Ovary (tissue), 3 donors: ENCODE data around the gene MAGI1.

Experiments
- CTCF ChIP-seq, 3 donors: fragments of 450-650 bp in 2 of 3; fragments of 200-600 bp in 1 of 3; IDR thresholded peaks; one replicate each; pipeline versions ENCODE4 v1.5.1 to v1.8.0; 2016 to 2022; ENCODE audit warnings: antibody characterized with exemption in 3 of 3, mild to moderate bottlenecking in 1 of 3
- POLR2A ChIP-seq: fragments of 450-650 bp; IDR thresholded peaks from one replicate; pipeline ENCODE4 v1.6.1; 2017; ENCODE audit warnings: antibody characterized with exemption, mild to moderate bottlenecking, moderate library complexity
- donor health status: DM: no; HTN: no; CAD: no.

GRCh38 chr3:65779390-65779789, 259.3 kb downstream of the MAGI1 start:
- TF ChIP-seq CTCF (IDR thresholded peaks at IDR 0.05) (no peak), POLR2A (no peak)
